Body of pancreas (tissue), 4 donors: ENCODE results near the gene ZNF544.

ENCODE experiments used
- POLR2A ChIP-seq, 3 donors: fragments of 450-650 bp; IDR thresholded peaks; one replicate each; pipeline ENCODE4 v1.6.1; 2016; ENCODE audit warnings: antibody characterized with exemption in 3 of 3, mild to moderate bottlenecking in 2 of 3
- TF ChIP-seq, protein P1 (sequence below), 7 experiments: fragments of 450-650 bp in 4 of 7; fragments of 200-600 bp in 3 of 7; sonication (generic) in 3 of 7; IDR thresholded peaks; one replicate each; pipeline ENCODE4 v1.5.1; 2016 to 2019; ENCODE audit warnings: antibody characterized with exemption in 7 of 7

- TF ChIP-seq, protein P1, sequence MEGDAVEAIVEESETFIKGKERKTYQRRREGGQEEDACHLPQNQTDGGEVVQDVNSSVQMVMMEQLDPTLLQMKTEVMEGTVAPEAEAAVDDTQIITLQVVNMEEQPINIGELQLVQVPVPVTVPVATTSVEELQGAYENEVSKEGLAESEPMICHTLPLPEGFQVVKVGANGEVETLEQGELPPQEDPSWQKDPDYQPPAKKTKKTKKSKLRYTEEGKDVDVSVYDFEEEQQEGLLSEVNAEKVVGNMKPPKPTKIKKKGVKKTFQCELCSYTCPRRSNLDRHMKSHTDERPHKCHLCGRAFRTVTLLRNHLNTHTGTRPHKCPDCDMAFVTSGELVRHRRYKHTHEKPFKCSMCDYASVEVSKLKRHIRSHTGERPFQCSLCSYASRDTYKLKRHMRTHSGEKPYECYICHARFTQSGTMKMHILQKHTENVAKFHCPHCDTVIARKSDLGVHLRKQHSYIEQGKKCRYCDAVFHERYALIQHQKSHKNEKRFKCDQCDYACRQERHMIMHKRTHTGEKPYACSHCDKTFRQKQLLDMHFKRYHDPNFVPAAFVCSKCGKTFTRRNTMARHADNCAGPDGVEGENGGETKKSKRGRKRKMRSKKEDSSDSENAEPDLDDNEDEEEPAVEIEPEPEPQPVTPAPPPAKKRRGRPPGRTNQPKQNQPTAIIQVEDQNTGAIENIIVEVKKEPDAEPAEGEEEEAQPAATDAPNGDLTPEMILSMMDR (IDR thresholded peaks at IDR 0.05) = no peak
- no peak for TF ChIP-seq POLR2A (IDR thresholded peaks at IDR 0.05)
These were observed 82.7 kb downstream of the ZNF544 start for GRCh38 chr19:58311345-58311865.
